ENCODE data around the gene PRDM11.

GRCh38 chr11:45275828-45276227, 129.4 kb downstream of the PRDM11 start:
- TF ChIP-seq CTCF (IDR thresholded peaks at IDR 0.05) (no peak), POLR2A (IDR thresholded peaks at IDR 0.05) (no peak)
